T-helper 22 cell (primary cell): ENCODE measurements around the gene TFF2.

Experiments used
- DNase-seq: peaks from one replicate; pipeline ENCODE4 v3.0.0-alpha.2; 2020; ENCODE audit warnings: low read depth

The TFF2 gene

GRCh38 chr21:42384156-42384945 lies 33.6 kb upstream of the TFF2 start:
- DNase-seq: no peak

GRCh38 chr21:42383331-42383730 lies 32.5 kb upstream of the TFF2 start:
- no peak for DNase-seq

GRCh38 chr21:42382915-42383314 lies 32.1 kb upstream of the TFF2 start:
- no peak for DNase-seq

- DNase-seq: peak; percentile 16
These were observed 30.7 kb upstream of the TFF2 start for GRCh38 chr21:42381347-42381984.

GRCh38 chr21:42379426-42380215 lies 28.8 kb upstream of the TFF2 start:
- no peak for DNase-seq

GRCh38 chr21:42378418-42378817 lies 27.6 kb upstream of the TFF2 start:
- DNase-seq: no peak

GRCh38 chr21:42377951-42378340 lies 27.2 kb upstream of the TFF2 start:
- DNase-seq: no peak

- DNase-seq: no peak
These were observed 26.6 kb upstream of the TFF2 start for GRCh38 chr21:42377211-42377950.

DNA sequence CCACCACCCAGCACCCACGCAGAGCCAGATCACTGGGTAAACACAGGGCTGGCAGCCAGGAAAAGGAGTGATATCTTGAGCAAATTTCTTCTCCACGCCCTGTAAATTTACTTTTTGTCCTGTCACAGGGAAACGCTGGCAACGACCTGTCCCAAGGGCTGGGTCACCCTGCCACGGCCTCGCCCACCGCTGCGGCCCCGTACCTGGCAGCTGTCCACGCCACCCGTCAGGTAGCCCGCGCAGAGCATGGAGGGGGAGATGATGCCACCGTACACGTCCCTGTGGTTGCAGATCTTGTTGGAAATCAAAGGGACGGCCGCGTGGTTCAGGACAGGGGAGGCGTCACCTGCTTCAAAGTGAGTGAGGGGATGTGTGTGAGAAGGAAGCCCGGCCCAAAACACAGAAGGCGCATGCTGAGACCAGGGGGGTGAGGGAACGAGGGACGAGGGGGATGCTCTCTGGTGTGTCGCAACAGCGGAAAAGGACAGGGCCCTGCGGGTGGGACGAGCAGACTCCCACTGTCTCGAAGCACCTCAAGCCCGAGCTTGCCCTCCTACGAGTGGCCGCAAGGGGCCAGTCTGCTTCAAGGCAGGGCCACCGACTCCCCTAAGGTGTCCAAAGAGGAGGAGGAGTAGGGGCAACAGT lies 25.7 kb upstream of the TFF2 start:
- peak; percentile 28 for DNase-seq

GRCh38 chr21:42375966-42376337 lies 25.2 kb upstream of the TFF2 start:
- no peak for DNase-seq

DNA sequence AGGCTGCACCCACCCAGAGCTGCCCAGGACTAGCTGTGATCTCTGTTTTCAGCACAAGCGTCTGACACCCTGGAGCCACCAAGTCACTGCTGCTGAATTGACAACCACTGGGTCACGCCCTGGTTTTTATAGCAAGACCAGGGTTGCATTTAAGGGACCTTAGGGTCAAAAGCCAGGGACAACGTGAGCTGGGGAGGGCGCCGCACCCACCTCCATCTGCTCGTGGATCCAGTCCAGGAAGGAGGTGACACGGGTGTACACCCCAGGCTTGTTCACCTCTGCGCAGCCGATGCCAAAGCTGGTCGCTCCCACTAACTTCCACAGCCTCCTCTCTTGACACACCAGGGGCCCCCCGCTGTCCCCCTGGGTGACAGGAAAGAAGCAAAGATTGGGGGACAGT lies 24.7 kb upstream of the TFF2 start:
- DNase-seq: no peak

DNA sequence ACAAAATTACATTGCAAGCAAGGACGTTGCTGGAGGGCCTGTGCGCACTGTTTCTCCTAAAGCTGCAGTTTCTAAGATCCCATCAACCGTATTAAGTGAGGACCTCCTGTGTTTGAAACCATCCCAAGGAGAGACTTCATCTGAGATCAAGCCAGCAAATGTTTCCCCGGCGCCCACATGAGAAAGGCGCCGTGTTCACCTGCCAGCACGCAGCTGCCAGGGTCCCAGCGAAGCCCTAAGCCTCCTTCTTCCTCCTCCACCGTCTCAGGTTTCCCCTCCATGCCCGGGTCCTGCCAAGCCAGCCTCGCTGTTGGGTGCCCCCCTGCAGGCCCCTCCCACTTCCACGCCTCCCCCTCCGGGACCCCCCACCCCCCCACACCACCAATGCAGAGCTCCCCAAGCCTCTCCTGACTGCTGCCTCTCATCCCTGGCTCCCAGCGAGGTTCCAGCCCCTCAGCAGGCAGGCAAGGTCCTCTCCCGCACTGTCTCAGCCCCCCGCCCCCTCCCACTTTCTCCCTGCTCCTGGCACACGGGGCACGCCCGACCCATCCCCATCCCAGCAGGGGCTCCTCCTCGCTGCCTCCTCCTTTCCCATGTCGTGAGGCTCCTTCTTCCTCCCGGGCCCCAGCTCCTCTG lies 24.2 kb upstream of the TFF2 start:
- DNase-seq: no peak

GRCh38 chr21:42374457-42374856 lies 23.7 kb upstream of the TFF2 start:
- no peak for DNase-seq

GRCh38 chr21:42373908-42374455 lies 23.2 kb upstream of the TFF2 start:
- no peak for DNase-seq

GRCh38 chr21:42373196-42373907 lies 22.6 kb upstream of the TFF2 start:
- DNase-seq: no peak

- no peak for DNase-seq
These were observed 20.3 kb upstream of the TFF2 start for GRCh38 chr21:42370894-42371654.

DNA sequence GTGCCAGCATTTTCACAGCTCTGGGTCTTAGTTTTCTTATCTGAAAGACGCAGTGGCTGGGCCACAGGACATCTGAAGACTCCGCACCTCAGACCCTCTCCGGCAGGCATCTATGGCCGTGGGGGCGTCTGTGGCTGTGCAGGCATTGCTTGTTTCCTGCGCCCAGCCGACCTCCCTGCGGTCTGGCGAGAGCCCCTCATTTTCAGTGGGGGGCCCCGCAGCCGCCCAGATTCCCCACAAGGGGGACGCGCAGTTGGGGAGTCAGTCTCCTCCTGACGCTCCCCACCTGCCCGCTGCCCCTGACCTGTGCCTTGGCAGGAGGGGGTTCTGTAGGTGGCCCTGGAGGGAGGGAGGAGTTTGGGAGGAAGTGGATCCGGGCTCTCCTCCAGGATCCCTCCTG lies 19.0 kb upstream of the TFF2 start:
- no peak for DNase-seq

DNA sequence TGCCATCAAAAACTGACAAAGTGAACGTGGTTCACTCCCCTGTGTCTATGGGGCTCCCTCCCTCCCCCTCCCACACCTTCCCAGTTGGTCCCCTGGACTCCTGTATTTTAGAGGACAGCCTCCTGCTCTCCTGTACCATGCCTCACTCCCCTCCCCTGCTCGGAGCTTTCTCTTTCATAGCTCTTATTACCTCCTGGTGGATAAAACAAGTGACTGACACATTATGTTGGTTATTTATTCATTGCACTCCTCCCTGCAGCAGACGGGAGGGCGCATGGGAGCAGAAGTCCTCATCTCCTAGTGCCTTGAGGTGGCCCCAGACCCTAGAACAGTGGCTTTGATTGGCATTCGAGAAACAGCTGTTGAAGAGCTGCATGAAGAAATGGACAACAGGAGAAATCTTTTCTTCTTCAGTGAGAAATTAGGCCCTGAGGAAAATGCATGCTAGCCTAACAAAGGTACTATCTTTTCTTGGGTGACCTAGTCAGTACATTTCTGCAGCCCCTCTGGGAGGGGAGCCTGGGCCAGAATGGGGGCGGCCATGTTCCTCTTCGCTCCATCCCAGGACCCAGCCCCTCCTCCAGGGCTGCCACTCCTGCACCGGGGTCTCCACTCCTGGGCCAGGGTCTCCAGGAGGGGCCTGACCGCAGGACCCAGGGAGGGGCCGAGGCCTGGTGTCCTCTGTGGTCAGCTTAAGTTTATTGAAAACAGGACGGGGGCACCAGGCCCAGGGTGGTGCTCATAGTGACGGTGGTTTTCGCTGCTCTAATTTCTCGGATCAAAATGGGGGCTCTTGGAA lies 16.8 kb upstream of the TFF2 start:
- DNase-seq: no peak
